Measurements from ENCODE around the gene PTPRB.

Gene PTPRB

DNA sequence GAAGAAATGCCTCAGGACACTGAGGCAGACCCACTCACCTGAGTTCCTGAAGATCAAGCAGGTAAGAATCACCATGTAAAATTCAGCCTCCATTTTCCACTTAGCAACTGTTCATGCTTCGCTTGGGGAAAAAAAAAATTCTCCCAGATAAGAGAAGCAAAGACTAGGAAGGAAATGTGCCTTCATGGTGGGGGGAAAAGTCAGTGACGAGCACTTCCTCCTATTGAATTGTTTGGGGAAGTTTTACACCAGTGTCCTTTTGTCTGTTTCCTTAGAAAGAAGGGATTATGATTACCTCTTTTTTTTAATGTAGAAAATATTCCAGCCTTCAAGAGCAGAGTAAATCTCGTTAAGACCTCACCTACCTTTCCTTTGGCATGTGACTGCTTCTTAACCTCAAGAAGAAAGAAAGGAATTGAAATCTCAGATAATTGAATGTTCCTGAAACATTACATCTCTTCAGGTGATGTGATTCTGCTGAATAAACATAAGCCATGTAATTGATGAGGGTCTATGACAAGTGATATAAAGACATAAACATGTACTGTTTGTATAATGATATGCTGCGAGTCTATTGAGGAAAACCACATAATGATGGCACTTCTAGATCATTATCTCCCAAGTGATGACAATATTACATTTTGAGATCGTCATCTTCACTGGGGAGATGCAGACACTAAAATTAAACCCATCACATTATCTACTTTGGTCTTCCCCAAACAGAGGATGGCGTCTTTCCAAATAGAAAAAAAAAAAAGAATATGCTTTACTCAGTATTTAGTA is at the start of gene PTPRB:
PTPRB (minus strand) TSS at position 127 of the 783 bp plus-strand sequence; CDS start at position 93, 34 bp downstream.
- DNase-seq: no peak

DNA sequence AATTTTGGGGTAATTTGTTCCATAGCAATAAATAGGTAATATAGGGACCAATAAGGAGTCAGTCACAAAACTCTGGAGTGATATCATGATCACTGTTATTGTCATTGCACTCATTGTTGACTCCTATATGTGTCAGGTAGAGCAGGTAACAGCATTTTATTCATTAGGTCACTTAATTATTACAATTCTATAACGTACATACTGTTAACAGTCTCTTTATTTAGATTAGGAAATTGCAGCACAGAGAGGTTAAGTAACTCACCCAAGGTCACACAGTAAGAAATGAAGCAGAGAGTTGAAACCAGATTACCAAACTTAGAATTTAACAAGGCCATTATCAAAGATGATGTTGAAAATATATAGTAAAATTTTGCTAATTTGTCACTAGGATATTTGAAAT is 49.7 kb upstream of the PTPRB start:
- no peak for DNase-seq

- no peak for DNase-seq
These were observed 49.1 kb upstream of the PTPRB start for GRCh38 chr12:70686299-70686698.

- DNase-seq: no peak
These were observed 46.7 kb upstream of the PTPRB start for GRCh38 chr12:70683976-70684375.

GRCh38 chr12:70671698-70672097 is 34.5 kb upstream of the PTPRB start:
- no peak for DNase-seq

DNA sequence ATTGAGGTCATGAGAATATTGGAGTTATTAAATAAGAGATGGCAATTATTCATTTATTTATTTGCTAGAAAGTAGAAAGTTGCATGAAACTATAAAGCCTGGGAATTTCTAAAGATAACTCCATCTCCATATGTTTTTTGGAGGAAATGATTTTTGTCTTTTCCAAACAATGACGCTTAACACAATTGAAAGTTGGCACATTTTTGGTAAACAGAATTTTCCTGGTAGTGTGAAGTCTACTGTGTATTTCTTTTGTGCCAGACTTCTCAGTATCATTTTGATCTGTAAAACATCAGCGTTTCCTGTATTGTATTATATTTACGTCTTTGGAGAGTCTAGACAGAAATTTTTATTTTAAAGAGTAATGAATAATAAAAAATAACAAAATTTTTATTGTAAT is 33.7 kb upstream of the PTPRB start:
- no peak for DNase-seq

DNA sequence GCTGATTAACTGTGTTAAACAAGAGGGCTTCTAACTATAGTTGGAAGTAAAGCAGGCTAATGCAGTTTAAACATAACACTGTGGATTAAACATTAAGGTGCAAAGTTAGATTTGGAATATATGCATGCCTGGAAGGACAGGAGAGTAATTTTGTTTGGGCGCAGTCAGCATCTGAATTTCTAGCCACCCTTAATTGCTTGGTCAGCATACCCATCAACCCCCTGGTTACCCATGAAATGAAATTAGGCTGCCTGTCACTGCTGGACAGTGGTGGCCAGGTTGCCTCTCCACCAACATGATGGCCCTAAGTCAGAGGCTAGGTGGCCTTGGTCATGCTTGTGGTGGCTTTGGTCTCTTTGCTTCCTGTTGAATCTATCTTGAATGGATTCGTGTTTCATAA is 30.0 kb upstream of the PTPRB start:
- no peak for DNase-seq

DNA sequence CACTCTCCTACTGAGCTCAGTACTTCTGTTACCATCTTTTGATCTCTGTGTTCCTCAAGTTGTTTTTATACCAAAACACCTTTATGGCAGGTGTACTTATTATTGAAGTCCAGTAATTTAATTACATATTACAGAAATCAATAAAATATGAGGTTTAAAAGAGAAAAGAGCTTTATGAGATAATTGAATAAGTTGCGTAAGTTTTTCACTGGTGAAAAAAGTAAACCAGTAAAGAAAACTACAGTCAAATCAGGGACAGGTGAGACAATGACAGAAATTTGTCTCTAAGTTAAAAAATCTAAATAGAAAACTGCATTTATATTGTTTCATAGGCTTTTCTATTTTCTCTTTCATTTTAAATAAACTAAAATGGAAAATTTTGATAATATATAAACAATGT is 29.1 kb upstream of the PTPRB start:
- DNase-seq: no peak

- DNase-seq: no peak
These were observed 27.2 kb upstream of the PTPRB start for GRCh38 chr12:70664465-70664881.

GRCh38 chr12:70663838-70664237 is 26.6 kb upstream of the PTPRB start:
- DNase-seq: no peak

GRCh38 chr12:70661466-70662161 is 24.4 kb upstream of the PTPRB start:
- no peak for DNase-seq

DNA sequence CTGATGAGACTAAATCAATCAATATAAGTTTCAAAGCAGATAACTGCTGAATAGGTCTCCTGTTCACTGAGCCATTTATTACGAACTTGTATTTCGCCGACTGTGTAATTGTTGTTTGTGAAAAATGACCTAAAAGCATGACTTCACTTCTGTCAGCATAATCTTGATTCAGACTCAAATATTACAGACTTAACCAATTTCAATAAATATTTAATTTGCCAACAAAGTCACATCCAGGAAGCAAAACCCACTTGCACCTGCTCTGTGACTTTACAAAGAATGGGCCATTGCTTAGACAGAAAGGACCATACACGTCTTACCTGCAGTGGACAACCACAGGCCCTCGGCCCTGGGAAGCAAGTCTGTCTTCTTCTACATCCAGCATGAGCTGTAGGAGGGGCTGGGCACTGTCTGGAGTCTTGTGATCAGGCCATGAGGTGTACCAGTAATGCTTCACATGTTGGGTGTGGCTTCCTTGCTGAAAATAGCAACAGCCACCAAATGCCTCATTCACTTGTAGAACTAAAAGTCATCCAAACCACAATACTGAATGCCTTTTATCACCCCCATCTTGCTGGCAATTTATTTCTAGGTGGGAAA is 23.5 kb upstream of the PTPRB start:
- DNase-seq: no peak

GRCh38 chr12:70660002-70660604 is 22.9 kb upstream of the PTPRB start:
- no peak for DNase-seq

DNA sequence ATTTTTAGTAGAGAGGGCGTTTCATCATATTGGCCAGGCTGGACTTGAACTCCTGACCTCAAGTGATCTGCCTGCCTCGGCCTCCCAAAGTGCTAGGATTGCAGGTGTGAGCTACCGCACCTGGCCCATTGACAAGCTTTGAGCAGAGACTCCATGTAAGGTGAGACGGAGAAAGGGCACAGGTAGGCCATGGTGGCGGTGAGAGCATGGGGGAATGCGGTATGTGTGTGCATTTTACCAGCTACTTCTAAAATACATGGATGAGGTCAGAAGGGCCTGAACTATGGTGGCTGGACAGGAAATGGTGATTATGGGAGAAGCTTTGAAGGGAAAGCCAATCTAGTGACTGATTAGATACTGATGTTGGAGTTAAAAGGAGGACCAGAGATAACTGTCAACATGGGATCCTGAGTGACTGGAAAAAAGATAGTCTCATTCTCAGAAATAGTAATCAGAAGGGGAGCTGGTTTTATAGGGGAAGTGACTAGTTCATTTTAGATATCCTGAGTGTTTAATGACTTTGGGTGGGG is 21.9 kb upstream of the PTPRB start:
- no peak for DNase-seq

DNA sequence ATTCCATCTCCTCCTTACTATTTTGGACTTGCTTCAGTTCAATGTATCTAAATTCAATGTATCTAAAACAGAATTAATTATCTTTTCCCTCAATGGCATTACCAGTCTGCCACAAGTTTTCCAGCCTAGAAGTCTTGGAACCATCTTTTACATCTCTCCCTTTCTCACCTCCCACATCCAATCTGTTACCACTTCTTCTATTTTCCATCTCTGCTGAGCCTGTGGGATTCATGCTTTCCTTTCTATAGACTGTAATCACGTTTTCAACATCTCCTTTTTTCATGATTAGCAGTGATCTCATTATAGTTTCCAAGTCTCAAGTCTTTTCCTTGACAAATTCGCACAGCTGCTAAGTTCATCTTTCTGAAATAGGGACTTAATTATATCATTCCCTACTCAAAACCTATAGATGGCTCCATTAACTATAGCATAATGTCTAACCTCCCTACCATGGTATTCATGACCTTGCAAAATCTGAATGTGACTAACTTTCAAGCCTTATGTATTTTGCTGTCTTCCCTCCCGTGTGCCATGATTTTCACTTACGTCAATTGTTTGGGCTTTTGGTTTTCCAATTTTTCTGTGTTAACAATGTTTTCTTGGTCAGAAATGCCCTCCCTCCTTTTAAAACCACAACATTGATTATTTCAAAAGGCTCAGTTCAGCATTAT is 20.5 kb upstream of the PTPRB start:
- no peak for DNase-seq

- no peak for DNase-seq
These were observed 15.2 kb upstream of the PTPRB start for GRCh38 chr12:70652451-70652850.

DNA sequence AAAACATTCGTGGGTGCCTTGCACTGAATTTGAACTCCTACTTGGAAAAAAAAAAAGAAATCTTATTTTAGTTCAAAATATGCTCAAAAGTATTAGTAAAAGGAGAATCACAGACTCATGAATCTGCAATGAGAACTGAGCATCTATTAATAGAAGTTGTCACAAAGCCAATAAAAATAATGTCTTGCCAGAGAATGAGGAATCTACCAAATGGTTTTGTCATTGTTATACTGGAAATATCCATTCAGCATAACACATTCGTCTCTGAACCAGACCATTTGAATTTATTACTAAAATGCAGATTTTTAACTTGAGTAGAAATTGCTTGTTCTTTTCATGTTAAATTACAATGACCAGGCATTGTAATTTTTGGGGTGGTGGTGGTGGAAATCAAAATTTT is 11.6 kb upstream of the PTPRB start:
- no peak for DNase-seq

DNA sequence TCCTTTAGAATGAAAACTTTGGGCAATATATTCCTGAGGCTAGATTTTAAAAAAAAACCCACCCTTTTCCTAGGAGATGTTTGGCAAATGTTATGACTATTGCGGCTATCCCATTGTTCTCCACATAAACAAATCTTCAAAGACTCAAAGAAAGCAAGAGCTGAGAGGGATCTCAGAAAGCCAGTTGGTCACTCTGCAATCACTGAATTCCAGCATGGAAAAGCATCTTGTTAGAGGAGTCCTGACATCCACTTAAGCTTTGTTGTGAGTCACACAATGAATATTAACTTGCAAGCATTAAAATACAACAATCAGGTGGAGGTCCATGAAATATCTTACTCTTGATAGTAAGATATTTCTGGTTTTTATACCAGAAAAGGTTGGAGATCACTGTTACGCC is 11.0 kb upstream of the PTPRB start:
- no peak for DNase-seq

GRCh38 chr12:70646850-70647249 is 9.6 kb upstream of the PTPRB start:
- no peak for DNase-seq

DNA sequence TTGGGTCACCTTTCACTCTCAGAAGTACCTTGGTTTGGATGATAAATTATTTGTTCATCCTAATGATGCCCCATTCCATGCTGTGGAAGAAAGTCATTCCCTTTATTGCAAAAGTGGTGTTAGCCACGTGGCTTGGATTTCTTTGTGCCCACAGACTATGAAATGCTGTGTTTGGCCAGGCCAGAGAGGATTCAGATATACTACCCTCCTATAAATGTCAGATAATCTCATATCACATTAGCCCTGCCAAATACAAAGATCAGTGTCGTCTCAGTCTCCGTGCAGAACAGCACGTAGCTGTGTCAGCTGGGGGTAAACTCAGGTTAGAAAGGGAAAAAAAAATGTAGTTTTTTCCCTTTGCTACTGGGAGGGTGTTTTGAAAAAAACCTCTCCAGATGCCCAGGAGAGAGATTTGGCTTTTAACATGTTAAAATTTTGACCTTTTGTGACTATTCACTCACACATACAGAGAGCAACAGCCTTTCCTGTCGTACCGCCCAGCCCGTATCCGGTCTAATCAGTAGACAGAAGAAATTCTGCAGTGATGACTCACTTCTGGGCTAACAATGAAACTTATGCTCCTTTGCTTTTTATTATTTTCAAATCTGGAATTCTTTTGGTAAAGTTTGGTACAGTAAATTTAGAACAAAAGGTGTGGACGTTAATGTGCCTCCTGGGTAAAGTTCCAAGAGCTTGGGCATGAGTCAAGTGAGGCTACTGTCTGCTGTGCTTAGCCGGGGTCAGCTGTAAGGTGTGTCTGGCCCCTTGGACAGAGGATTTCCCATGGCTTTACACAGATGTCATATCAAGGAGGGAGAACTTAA is 8.5 kb upstream of the PTPRB start:
- no peak for DNase-seq

DNA sequence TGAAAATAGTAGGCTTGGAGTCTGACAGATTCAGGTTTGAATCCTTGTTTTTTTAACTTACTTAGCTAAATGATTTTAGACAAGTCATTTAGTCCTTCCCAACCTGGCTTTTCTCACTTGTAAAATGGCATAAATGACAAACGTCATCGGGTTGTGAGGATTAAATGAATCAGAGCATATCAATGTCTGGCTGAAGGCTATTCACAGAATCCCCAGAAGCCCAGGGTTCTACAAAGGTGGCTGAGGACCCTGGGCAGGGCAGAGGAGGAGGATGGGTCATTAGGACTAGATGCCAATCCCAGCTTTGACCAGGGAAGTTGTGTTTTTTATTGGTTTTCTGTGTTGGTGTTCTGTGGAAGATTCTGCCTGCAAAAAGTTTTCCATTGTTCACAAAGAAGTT is 7.6 kb upstream of the PTPRB start:
- DNase-seq: no peak

GRCh38 chr12:70643939-70644338 is 6.7 kb upstream of the PTPRB start:
- DNase-seq: no peak

All from activated CD8-positive, alpha-beta memory T cell treated with anti-CD3 and anti-CD28 coated beads for 24 hours (primary cell).